WTC11 (cell line): ENCODE results near the gene CARMIL1. TPM values are rescaled to one million over a fixed set of nuclear protein-coding genes. Genes with fewer than 3 reads are reported as not detected.

Source experiments
- ATAC-seq: fragments of 200-7000 bp; cut with Tn5 transposase; 2 replicates; pipeline ENCODE4 v1.10.0; 2021; ENCODE audit warnings: mild to moderate bottlenecking, moderate library complexity
- CTCF ChIA-PET: fragments of 300-600 bp; sonication (Branson Sonifier 250); formaldehyde crosslinking; loops from one replicate; lab custom pipeline; 2021; ENCODE audit warnings: antibody characterized with exemption; lab: Charles Lee
- POLR2A ChIA-PET: fragments of 350-600 bp; sonication (Branson Sonifier 250); formaldehyde crosslinking; loops from one replicate; lab custom pipeline; 2021; ENCODE audit warnings: antibody characterized with exemption; lab: Charles Lee
- DNase-seq: peaks from one replicate; pipeline ENCODE4 v3.0.0; 2021; ENCODE audit warnings: low spot score
- H3K27ac Mint-ChIP-seq: 2 replicates; pipeline ENCODE4 v1.8.0; 2021; ENCODE audit warnings: mixed read lengths
- H3K27me3 Mint-ChIP-seq: 2 replicates; pipeline ENCODE4 v1.8.0; 2021; ENCODE audit warnings: low read depth, mild to moderate bottlenecking, moderate library complexity, mixed read lengths
- H3K36me3 Mint-ChIP-seq: 2 replicates; pipeline ENCODE4 v1.8.0; 2021; ENCODE audit warnings: mixed read lengths
- H3K4me1 Mint-ChIP-seq: 2 replicates; pipeline ENCODE4 v1.8.0; 2022; ENCODE audit warnings: mixed read lengths
- H3K4me3 Mint-ChIP-seq: 2 replicates; pipeline ENCODE4 v1.8.0; 2021; ENCODE audit warnings: mild to moderate bottlenecking, moderate library complexity, mixed read lengths
- H3K9me3 Mint-ChIP-seq: 2 replicates; pipeline ENCODE4 v1.8.0; 2021; ENCODE audit warnings: mixed read lengths
- CREM ChIP-seq: sonication (generic); formaldehyde crosslinking; IDR thresholded peaks from 2 replicates; pipeline ENCODE4 v1.8.1; 2022; ENCODE audit warnings: mild to moderate bottlenecking, missing genetic modification reagents, moderate library complexity
- ETV6 ChIP-seq: sonication (generic); formaldehyde crosslinking; IDR thresholded peaks from 2 replicates; pipeline ENCODE4 v1.8.1; 2022; ENCODE audit warnings: mild to moderate bottlenecking, missing genetic modification reagents
- FOXP1 ChIP-seq: sonication (generic); formaldehyde crosslinking; IDR thresholded peaks from 2 replicates; pipeline ENCODE4 v1.8.0; 2022; ENCODE audit warnings: missing genetic modification reagents, mild to moderate bottlenecking, moderate library complexity, borderline replicate concordance
- NR3C1 ChIP-seq: sonication (generic); formaldehyde crosslinking; conservative IDR thresholded peaks from 2 replicates; pipeline ENCODE4 v1.8.1; 2023; ENCODE audit warnings: low read depth, mild to moderate bottlenecking, missing genetic modification reagents
- RELA ChIP-seq: sonication (generic); formaldehyde crosslinking; IDR thresholded peaks from 2 replicates; pipeline ENCODE4 v1.8.1; 2022; ENCODE audit warnings: missing genetic modification reagents, mild to moderate bottlenecking, borderline replicate concordance
- ZNF138 ChIP-seq: sonication (generic); formaldehyde crosslinking; conservative IDR thresholded peaks from 2 replicates; pipeline ENCODE4 v1.8.1; 2022; ENCODE audit warnings: mild to moderate bottlenecking, moderate library complexity, missing genetic modification reagents
- ZNF423 ChIP-seq: fragments of 250-450 bp; sonication (Bioruptor Pico); IDR thresholded peaks from 2 replicates; pipeline ENCODE4 v2.1.2; 2022; ENCODE audit warnings: mild to moderate bottlenecking, moderate library complexity
- total RNA-seq: library from RNA; stranded (reverse); gene quantifications from 3 replicates; pipeline ENCODE4 v1.2.3, GENCODE V29; 2021
- TF ChIP-seq, protein P1 (sequence below): fragments of 200-600 bp; IDR thresholded peaks from 2 replicates; pipeline ENCODE4 v1.8.0; 2022; ENCODE audit warnings: antibody characterized with exemption
- TF ChIP-seq, protein P2 (sequence below): fragments of 250-450 bp; sonication (Bioruptor Pico); IDR thresholded peaks from 2 replicates; pipeline ENCODE4 v1.9.0; 2021; ENCODE audit warnings: moderate library complexity, mild to moderate bottlenecking, inconsistent platforms, borderline replicate concordance
- TF ChIP-seq, protein P3 (sequence below): sonication (generic); formaldehyde crosslinking; IDR thresholded peaks from 2 replicates; pipeline ENCODE4 v1.8.1; 2022; ENCODE audit warnings: mild to moderate bottlenecking, moderate library complexity, missing genetic modification reagents
- TF ChIP-seq, protein P4 (sequence below): sonication (generic); formaldehyde crosslinking; IDR thresholded peaks from 2 replicates; pipeline ENCODE4 v1.8.1; 2023; ENCODE audit warnings: mild to moderate bottlenecking, moderate library complexity, missing genetic modification reagents
- TF ChIP-seq, protein P5 (sequence below): sonication (generic); formaldehyde crosslinking; IDR thresholded peaks from 2 replicates; pipeline ENCODE4 v1.8.1; 2023; ENCODE audit warnings: mild to moderate bottlenecking, missing genetic modification reagents
- TF ChIP-seq, protein P6 (sequence below): sonication (generic); formaldehyde crosslinking; IDR thresholded peaks from 2 replicates; pipeline ENCODE4 v1.8.0; 2022; ENCODE audit warnings: missing genetic modification reagents
- TF ChIP-seq, protein P7 (sequence below): sonication (generic); formaldehyde crosslinking; IDR thresholded peaks from 2 replicates; pipeline ENCODE4 v1.8.0; 2022; ENCODE audit warnings: mild to moderate bottlenecking, missing genetic modification reagents
- TF ChIP-seq, protein P8 (sequence below): sonication (generic); formaldehyde crosslinking; IDR thresholded peaks from 2 replicates; pipeline ENCODE4 v1.8.1; 2022; ENCODE audit warnings: missing genetic modification reagents, borderline replicate concordance
- TF ChIP-seq, protein P9 (sequence below): sonication (generic); formaldehyde crosslinking; IDR thresholded peaks from 2 replicates; pipeline ENCODE4 v1.8.0; 2022; ENCODE audit warnings: mild to moderate bottlenecking, missing genetic modification reagents

CARMIL1 gene
- total RNA-seq, 1 experiment from 2014 or later = 36.2 TPM

DNA sequence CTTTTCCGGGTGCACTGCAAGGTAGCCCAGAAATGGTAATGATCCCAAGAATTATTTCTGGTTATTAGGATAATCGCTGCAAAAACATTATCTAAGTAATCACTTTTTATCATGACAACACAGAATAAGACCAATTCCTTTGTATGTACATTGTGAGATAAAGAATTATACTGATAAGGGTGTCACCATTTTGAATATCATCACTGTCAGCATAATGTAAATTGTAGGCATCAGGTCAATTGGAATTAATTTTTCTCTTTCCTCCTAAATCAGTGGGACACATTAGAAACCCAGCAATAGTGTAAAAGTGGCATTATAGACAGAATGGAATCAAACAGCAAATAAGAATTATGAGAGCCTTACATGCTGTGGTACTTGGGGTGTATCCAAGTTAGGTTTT, 189.7 kb downstream of the CARMIL1 start:
- Mint-ChIP-seq H3K4me3 (no peak overlapping the region), H3K4me1 (peaks cover 15% of the 10 kb centered on the region), H3K9me3 (no peaks in the 10 kb centered on the region), H3K27me3 (no peaks in the 10 kb centered on the region), H3K27ac (no peak overlapping the region), H3K36me3 (peaks cover 8% of the 10 kb centered on the region)
- DNase-seq = no peak
- ChIA-PET CTCF (no interaction called here), POLR2A (no interaction called here)
- ATAC-seq = no peak
- TF ChIP-seq, protein P1, sequence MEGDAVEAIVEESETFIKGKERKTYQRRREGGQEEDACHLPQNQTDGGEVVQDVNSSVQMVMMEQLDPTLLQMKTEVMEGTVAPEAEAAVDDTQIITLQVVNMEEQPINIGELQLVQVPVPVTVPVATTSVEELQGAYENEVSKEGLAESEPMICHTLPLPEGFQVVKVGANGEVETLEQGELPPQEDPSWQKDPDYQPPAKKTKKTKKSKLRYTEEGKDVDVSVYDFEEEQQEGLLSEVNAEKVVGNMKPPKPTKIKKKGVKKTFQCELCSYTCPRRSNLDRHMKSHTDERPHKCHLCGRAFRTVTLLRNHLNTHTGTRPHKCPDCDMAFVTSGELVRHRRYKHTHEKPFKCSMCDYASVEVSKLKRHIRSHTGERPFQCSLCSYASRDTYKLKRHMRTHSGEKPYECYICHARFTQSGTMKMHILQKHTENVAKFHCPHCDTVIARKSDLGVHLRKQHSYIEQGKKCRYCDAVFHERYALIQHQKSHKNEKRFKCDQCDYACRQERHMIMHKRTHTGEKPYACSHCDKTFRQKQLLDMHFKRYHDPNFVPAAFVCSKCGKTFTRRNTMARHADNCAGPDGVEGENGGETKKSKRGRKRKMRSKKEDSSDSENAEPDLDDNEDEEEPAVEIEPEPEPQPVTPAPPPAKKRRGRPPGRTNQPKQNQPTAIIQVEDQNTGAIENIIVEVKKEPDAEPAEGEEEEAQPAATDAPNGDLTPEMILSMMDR = no peak
- TF ChIP-seq ETV6 (CRISPR knock-in tag) (no peak), FOXP1 (no peak), CREM (CRISPR knock-in tag) (no peak), ZNF423 (CRISPR knock-in tag) (no peak)
- TF ChIP-seq, protein P2, sequence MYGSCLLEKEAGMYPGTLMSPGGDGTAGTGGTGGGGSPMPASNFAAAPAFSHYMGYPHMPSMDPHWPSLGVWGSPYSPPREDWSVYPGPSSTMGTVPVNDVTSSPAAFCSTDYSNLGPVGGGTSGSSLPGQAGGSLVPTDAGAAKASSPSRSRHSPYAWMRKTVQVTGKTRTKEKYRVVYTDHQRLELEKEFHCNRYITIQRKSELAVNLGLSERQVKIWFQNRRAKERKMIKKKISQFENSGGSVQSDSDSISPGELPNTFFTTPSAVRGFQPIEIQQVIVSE (CRISPR knock-in tag) = no peak
- TF ChIP-seq, protein P3, sequence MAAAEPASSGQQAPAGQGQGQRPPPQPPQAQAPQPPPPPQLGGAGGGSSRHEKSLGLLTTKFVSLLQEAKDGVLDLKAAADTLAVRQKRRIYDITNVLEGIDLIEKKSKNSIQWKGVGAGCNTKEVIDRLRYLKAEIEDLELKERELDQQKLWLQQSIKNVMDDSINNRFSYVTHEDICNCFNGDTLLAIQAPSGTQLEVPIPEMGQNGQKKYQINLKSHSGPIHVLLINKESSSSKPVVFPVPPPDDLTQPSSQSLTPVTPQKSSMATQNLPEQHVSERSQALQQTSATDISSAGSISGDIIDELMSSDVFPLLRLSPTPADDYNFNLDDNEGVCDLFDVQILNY (CRISPR knock-in tag) = no peak

DNA sequence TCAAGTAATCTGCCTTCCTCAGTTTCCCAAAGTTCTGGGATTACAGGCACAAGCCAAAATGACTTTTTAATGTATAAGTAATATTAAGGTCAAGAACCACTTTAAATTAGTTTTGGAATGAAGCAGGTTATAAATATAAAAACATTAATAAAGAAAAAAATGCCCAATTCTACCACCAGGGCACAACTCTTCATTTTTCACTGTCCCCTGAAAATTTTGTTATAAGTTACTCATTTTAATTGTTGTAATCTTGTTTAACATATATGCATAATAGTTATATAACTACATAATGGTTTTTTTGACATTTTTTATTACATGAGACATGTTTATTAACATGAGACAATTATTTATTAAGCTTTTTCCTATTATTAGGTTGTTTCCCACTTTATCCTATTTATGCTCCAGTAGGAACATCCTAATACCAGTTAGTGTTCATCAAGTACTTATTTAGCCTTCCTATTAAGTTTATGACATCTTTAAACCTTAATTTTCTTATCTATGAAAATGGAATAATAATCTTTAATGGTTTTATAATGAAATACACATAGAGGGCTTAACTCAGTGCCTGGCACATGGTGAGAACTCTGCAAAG, 190.7 kb downstream of the CARMIL1 start:
- Mint-ChIP-seq H3K36me3 (peaks cover 8% of the 10 kb centered on the region), H3K27me3 (no peaks in the 10 kb centered on the region), H3K27ac (no peak overlapping the region), H3K9me3 (no peaks in the 10 kb centered on the region), H3K4me1 (peaks cover 5% of the 10 kb centered on the region), H3K4me3 (no peak overlapping the region)
- ChIA-PET POLR2A (no interaction called here), CTCF (interaction anchor here (1.6 kb wide), 1 partner anchor 44 kb away, joined by 6 read pairs; no protein-coding TSS in a partner anchor)
- DNase-seq (no peak), ATAC-seq (no peak)
- TF ChIP-seq, protein P4, sequence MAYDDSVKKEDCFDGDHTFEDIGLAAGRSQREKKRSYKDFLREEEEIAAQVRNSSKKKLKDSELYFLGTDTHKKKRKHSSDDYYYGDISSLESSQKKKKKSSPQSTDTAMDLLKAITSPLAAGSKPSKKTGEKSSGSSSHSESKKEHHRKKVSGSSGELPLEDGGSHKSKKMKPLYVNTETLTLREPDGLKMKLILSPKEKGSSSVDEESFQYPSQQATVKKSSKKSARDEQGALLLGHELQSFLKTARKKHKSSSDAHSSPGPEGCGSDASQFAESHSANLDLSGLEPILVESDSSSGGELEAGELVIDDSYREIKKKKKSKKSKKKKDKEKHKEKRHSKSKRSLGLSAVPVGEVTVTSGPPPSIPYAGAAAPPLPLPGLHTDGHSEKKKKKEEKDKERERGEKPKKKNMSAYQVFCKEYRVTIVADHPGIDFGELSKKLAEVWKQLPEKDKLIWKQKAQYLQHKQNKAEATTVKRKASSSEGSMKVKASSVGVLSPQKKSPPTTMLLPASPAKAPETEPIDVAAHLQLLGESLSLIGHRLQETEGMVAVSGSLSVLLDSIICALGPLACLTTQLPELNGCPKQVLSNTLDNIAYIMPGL (CRISPR knock-in tag) = no peak
- TF ChIP-seq, protein P5, sequence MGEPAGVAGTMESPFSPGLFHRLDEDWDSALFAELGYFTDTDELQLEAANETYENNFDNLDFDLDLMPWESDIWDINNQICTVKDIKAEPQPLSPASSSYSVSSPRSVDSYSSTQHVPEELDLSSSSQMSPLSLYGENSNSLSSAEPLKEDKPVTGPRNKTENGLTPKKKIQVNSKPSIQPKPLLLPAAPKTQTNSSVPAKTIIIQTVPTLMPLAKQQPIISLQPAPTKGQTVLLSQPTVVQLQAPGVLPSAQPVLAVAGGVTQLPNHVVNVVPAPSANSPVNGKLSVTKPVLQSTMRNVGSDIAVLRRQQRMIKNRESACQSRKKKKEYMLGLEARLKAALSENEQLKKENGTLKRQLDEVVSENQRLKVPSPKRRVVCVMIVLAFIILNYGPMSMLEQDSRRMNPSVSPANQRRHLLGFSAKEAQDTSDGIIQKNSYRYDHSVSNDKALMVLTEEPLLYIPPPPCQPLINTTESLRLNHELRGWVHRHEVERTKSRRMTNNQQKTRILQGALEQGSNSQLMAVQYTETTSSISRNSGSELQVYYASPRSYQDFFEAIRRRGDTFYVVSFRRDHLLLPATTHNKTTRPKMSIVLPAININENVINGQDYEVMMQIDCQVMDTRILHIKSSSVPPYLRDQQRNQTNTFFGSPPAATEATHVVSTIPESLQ (CRISPR knock-in tag) = no peak
- TF ChIP-seq, protein P6, sequence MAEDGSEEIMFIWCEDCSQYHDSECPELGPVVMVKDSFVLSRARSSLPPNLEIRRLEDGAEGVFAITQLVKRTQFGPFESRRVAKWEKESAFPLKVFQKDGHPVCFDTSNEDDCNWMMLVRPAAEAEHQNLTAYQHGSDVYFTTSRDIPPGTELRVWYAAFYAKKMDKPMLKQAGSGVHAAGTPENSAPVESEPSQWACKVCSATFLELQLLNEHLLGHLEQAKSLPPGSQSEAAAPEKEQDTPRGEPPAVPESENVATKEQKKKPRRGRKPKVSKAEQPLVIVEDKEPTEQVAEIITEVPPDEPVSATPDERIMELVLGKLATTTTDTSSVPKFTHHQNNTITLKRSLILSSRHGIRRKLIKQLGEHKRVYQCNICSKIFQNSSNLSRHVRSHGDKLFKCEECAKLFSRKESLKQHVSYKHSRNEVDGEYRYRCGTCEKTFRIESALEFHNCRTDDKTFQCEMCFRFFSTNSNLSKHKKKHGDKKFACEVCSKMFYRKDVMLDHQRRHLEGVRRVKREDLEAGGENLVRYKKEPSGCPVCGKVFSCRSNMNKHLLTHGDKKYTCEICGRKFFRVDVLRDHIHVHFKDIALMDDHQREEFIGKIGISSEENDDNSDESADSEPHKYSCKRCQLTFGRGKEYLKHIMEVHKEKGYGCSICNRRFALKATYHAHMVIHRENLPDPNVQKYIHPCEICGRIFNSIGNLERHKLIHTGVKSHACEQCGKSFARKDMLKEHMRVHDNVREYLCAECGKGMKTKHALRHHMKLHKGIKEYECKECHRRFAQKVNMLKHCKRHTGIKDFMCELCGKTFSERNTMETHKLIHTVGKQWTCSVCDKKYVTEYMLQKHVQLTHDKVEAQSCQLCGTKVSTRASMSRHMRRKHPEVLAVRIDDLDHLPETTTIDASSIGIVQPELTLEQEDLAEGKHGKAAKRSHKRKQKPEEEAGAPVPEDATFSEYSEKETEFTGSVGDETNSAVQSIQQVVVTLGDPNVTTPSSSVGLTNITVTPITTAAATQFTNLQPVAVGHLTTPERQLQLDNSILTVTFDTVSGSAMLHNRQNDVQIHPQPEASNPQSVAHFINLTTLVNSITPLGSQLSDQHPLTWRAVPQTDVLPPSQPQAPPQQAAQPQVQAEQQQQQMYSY (CRISPR knock-in tag) = no peak
- TF ChIP-seq, protein P7, sequence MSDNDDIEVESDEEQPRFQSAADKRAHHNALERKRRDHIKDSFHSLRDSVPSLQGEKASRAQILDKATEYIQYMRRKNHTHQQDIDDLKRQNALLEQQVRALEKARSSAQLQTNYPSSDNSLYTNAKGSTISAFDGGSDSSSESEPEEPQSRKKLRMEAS (CRISPR knock-in tag) = no peak
- no peak for TF ChIP-seq NR3C1 (CRISPR knock-in tag)
- TF ChIP-seq ZNF138 (CRISPR knock-in tag) = no peak
- TF ChIP-seq RELA (CRISPR knock-in tag) = no peak
- TF ChIP-seq, protein P8, sequence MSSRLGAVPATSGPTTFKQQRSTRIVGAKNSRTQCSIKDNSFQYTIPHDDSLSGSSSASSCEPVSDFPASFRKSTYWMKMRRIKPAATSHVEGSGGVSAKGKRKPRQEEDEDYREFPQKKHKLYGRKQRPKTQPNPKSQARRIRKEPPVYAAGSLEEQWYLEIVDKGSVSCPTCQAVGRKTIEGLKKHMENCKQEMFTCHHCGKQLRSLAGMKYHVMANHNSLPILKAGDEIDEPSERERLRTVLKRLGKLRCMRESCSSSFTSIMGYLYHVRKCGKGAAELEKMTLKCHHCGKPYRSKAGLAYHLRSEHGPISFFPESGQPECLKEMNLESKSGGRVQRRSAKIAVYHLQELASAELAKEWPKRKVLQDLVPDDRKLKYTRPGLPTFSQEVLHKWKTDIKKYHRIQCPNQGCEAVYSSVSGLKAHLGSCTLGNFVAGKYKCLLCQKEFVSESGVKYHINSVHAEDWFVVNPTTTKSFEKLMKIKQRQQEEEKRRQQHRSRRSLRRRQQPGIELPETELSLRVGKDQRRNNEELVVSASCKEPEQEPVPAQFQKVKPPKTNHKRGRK = no peak
- TF ChIP-seq, protein P9, sequence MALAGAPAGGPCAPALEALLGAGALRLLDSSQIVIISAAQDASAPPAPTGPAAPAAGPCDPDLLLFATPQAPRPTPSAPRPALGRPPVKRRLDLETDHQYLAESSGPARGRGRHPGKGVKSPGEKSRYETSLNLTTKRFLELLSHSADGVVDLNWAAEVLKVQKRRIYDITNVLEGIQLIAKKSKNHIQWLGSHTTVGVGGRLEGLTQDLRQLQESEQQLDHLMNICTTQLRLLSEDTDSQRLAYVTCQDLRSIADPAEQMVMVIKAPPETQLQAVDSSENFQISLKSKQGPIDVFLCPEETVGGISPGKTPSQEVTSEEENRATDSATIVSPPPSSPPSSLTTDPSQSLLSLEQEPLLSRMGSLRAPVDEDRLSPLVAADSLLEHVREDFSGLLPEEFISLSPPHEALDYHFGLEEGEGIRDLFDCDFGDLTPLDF = no peak
